8988T (cell line): Measurements from ENCODE around the gene CDC5L.

Source experiments
- DNase-seq: peaks from one replicate; pipeline ENCODE4 v3.0.0; 2011

Gene CDC5L

DNA sequence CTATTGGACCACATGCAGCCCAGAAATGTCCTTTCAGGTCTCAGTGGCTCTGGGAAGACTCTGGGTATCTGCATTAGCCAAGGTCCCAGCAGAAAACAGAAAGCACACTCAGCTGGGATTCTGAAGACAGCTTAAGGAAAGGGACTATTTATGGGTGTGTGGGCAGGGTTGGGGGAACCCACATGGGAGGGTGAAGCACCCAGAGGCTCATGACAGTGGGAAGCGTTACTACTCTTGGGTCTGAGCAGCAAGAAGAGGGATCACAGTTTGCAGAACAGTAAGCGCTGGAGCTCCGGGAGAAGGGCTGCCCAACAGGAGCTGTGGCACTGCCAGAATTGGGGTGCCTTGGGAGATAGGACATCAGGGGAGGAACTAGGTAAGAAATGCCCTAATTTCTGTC lies 12.4 kb upstream of the CDC5L start:
- DNase-seq: no peak

DNA sequence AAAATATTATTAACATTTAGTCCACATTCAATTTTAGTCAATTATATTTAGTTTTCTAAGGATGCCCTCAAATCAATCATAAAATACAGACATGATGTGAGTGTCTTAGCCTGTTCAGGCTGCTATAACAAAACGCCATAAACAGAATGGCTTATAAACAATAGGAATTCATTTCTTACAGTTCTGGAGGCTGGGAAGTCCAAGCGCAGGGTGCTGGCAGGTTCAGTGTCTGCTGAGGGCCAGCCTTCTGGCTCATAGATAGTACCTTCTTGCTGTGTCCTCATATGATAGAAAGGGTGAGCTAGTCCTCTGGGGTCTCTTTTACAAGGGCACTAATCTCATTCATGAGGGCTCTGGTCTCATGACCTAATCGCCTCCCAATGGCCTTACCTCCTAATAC lies 10.0 kb upstream of the CDC5L start:
- no peak for DNase-seq

DNA sequence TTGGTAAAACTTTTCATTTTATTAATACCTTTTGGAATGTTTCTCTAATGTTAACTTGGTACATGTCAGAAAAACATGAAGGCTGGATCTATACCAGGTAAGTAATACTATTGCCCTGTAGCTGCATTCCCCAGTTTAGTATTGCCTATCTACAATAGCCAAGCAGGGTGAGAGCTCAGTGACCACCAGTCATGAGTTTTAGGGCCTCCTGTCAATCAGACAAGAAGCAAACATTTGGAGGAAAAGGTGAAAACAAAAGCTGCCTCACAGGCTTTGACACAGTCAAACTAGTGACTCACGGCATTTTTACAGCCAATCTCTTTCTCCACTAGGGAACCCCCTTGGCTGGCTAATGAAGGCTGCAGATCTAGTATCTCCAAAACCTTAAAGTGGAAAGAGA lies 9.5 kb upstream of the CDC5L start:
- no peak for DNase-seq

DNA sequence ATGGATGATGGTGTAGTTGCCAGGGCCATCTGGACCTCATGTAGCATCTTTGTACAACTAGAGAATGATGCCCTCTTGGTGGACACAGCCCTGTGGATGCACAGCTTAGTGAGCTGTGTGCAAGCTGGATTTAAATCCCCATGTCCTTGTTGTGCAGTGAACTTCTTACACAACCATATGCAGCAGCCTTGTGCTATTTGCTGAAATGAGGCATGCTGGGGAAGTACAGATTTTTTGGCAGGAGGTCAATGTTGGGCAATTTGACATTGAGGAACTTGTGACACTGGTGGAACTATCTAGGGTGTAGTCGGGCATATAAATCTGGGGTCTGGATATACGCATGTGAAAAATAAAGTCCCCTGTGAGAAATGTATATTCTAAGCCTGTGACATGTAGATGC lies 5.8 kb upstream of the CDC5L start:
- no peak for DNase-seq

DNA sequence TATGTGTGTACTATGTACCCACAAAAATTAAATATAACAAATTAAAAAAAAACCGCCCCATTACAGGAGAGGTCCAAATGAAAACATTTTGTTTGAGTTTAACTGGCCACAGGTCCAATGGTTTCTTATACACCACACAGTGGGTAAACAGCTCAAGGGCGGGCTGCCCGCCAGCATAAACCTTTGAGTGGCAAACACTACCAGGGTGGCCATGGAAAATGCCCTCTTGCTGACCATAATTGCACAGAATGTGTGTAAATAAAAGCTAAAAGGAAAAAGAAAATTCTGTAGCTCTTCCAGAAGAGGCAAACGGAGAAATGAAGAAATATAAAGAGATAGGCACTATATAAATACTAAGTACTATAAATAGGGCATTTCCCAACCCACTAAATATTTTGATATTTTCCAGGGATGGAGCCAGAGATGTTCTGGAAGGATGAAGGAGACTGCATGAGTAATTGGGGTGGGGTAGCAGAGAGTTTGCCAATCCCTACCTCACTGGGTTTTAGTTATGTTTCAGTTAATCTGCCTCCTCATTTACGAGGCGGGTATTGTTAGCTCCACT lies 1.1 kb upstream of the CDC5L start:
- no peak for DNase-seq

DNA sequence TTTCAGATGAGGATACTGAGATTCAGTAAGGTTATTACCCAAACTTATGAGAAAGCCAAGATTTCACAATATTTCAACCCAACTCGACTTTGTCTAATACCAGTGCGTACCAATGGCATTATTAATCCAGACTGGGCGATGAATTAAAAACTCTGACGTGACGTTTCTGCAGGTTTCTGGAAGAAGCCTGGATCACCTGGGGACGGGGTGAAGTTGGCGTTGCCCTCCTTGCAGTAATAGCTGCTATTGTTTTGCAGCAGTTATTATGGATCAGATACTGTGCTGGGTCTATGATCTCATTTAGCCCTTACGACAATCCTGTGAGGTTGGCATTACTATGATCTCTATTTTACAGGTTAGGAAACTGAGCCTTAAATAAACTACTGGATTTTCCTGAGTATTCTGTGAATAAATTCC lies 569 bp upstream of the CDC5L start:
- DNase-seq: no peak

DNA sequence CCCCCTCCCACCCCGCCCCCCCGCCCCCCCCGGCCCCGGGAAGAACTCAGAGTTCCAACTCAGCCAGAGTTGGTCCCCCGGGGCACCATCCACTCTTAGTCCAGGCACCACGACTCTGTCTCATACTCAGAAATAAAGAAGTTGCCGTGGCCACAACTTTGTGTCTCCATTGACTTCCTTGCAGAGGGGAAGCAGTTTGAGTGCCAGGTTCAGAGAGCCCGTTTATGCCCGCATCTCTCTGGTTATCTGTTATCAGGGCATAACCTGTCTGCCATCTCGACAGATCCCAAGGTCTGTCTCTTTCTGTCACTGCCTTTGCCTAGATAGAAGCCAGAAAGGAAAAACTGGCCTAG lies 605 bp downstream of the CDC5L start:
- no peak for DNase-seq

DNA sequence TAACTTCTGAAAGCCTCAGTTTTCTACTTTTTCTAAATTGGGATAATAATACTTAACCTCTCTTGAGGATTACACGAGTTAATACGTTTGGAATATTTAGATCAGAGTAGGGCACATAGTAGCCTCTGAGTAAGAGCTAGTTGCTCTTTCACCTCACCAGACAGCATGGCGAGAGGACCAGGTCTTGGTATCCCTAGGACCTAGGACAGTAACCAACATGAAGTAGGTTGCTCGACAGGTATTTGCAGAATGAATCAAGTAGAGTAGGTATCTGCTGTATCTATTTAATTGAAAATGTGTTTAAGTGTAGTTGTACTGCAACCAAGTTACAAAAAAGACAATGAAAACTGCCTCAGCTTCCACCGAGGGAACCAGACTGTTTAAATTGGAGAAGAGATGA lies 1.4 kb downstream of the CDC5L start:
- DNase-seq: no peak

DNA sequence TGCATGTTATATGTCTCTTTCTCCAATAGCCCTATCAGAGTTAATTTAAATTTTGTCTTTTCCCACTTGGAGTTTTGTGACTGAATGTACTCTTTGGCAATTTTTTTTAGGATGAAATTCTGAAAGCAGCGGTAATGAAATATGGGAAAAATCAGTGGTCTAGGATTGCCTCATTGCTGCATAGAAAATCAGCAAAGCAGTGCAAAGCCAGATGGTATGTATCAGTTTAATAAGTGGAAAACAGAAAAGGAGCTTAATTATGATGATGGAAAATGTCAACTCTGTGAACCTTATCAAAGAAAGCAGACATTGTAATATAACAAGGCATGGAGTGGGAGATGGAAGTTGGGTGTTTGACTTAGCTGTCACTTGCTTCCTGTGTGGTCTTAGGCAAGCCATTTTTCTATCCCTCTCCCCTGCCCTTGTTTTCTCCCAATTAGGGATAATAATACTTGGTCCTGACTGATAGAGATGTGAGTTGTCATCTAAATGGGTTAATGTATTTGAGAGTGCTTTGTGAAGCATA lies 2.7 kb downstream of the CDC5L start:
- DNase-seq: no peak

DNA sequence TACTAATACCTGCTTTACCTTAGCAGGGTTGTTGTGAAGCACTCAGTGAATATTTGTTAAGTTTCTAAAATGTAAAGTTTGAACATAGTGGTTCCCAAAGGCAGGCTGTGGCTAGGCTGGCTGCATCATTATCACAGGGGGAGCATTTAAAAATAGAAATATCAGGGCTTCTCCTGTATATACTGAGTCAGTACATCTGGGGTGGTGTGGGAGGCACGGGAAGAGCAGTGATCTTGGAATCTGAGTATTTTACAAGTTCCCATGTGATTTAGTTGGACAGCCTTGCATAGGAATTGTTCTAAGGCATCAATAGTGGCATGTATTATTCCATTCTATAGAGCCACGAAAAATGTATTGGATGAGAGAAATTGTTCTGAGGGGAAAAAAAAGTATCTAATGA lies 8.0 kb downstream of the CDC5L start:
- DNase-seq: no peak

DNA sequence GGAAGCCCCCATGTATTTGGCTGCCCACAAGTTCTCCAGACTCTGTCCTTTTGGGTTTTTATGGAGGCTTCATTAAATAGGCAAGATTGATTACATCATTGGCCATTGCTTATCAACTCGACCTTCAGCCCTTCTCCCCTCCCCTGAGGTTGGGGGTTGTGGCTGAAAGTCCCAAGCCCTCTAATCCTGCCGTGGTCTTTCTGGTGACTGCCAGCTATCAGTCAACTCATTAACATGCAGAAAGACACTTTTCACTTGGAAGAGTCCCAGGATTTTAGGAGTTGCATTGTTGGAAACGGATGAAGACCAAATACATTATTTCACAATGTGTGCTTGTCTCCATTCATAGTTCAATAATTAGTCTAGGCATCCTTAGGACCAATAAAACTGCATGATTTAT lies 9.5 kb downstream of the CDC5L start:
- no peak for DNase-seq

DNA sequence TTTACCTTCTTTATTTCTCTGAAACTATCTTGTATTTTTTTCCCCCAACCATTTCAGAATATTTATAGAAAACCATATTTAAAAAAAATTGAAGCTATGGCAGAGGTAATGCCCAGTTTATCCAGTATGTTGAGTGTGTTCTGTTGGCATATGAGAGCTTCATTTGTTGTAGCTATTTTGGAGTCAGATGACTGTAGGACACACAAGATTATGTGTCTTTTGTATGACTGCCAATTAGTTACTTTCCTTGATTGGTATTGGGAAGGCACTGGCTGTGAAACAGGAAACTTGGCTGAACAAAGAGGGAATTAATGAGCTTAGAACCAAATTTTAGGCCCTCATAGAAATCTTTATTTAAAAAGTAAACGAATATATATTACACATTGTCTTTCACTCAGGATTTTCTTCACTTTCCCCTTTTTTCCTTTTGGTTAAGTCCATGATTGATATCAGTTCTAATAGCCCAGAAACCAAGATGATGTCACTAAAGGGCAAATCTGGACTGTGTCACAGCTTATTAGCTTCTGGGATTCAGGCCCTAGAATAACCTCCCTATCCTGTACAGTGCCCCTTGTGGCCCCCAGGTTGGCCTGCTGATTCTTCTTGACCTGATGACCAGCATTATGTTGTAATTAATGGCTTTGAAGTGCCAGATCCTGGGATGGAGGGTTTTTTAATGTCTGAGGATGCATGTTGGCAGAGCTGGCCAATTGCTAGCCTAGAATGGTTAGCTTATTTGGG lies 10.1 kb downstream of the CDC5L start:
- no peak for DNase-seq

DNA sequence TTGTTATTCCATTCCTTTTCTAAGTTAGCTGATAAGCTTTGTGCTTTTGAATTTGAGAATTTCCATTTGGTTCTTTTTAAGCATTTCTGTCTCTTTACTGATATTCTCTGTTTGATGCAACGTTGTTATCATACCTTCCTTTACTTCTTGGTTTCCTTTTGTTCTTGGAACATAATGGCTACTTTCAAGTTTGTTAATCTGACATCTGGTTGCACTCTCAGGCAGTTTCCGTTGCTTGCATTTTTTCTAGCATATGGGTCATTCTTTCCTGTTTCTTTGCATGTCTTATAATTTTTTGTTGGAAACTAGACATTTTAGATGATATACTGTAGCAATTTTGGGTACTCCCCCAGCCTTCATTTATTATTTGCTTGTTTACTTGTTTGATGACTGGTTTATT lies 12.5 kb downstream of the CDC5L start:
- DNase-seq: no peak

DNA sequence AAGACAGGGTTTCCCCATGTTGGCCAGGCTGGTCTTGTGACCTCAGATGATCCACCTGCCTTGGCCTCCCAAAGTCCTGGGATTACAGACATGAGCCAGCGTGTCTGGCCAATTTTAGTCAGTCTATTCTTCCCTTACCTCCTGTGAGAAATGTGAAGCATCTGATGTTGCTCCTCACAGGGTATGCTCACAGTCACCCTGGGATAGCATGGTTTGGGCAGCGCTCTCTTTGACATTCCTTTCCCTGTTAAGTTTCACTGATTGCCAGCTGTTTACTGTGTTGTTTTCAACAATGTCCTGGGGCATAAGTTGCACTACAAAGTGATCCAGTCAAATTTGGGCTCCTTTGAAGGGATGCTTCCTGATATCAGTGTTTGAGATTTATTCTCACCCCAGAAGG lies 13.1 kb downstream of the CDC5L start:
- no peak for DNase-seq

DNA sequence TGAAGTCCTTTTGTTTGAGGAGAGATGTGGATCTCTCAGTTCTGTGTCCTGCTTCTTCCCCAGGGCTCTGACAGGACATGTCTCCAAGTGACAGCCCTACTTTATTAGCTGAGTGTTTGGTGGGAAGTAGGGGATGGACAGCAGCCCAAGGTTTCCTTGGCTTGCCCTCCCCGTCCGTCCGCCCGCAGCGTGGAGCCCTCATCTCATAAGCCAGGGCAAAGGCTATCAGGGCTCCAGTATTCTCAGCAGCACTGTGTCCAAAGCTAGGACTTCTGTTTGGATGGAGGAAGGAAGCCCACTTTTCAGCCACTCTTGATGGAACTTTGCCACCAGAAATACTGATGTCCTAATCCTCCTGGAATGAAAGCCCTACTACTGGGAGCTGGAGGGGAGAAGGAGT lies 13.6 kb downstream of the CDC5L start:
- DNase-seq: no peak

DNA sequence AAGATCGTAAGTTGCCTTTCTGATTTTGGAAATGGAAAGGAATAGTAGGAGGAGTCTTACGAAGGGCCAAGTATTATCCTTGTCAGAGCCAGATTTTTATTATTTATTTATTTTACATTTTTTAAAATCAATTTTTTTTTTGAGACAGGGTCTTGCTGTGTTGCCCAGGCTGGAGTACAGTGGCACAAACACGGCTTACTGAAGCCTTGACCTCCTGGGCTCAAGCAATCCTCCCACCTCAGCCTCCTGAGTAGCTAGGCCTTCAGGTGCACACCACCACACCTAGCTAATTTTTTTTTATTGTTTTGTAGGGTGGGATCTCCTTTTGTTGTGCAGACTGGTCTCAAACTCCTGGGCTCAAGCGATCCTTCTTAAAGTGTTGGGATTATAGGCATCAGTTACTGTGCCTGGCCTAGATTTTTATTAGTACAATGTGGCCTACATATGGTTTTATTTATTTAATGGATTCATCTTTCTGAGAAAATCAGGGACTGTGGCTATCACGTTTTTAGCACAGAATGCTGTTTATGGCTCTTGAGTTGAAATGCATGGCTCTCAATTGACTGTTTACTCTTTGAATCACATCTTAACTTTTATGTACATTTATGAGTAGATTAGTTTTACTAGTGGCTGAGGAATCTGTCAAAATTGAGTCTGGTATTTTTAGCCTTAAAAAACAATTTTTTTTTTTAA lies 16.7 kb downstream of the CDC5L start:
- DNase-seq: no peak

DNA sequence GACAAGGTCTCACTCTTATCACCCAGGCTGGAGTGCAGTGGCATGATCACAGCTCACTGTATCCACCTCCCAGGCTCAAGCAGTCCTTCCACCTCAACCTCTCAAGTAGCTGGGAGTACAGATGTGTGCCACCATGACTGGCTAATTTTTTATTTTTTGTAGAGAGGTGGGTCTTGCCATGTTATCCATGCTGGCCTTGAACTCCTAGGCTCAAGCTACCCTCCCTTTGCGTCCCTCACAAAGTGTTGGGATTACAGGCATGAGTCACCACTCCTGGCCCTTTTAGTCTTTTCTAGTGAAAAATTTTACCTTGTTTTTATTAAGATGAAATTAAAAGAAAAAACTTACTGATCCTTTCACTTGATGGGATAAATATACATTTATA lies 17.2 kb downstream of the CDC5L start:
- no peak for DNase-seq

DNA sequence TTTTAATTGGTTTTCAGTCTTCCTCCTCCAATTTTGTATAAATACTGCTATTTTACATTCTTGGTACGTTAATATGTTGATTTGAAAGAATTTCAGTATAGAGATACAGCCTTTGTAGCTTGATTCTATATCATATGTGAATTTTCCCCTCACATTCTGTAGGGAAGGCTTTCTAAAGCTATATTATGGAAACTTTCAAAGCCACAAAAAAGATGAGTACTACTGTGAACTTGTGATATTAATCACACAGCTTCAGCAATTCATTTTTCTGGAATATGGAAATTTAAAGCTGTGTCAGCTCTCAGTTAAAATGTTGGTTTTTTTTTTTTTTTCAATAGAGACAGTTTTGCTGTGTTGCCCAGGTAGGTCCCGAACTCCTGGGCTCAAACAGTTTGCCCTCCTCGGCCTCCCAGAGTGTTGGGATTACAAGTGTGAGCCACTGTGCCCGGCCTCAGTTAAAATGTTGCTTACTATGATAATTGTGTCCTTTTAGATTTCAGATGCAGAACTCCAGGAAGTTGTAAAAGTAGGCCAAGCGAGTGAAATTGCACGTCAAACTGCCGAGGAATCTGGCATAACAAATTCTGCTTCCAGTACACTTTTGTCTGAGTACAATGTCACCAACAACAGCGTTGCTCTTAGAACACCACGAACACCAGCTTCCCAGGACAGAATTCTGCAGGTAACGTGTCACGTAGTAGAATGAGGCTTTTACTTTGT lies 20.6 kb downstream of the CDC5L start:
- DNase-seq: no peak

DNA sequence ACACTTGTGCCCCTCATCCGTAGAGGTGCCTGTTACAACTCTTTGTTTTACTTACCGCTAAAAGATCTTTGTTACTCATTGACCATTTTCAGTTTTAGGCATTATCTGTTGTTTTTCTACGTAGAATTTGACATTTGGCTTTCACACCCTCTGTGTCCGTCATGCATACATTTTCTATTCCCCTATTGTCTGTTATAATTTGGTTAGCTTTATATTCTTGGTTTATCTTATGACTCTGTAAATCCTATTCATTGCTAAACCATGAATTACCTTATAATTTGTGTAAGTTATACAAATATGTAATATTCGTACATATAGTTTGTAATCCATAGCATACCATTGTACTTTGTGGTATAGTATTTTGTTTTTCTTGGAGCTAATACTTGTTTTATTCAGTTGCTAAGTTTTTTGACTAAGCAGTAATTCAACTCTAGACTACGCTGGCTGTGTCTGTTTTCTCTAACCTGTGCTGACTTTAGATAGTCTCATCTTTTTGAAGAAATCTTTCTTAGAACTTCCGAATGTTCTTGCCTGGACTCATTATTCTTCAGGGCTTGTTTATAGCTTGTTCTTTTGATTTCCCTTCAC lies 21.8 kb downstream of the CDC5L start:
- no peak for DNase-seq

DNA sequence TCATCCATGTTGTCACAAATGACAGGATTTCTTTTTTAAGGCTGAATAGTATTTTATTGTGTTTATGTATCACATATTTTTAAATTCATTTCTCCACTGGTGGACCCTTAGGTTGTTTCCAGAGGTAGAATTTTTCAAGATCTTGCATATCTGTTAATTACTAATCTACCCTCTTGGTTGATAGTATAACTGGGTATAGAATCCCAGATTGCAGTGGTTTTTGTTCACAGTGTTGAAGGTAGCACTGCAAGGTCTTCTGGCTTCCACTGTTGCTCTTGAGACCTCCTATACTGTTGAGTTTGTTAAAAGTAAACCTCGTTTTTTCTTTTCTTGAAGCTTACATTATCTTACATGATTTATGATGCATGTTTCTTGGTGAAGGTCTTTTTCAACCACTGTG lies 22.9 kb downstream of the CDC5L start:
- no peak for DNase-seq

DNA sequence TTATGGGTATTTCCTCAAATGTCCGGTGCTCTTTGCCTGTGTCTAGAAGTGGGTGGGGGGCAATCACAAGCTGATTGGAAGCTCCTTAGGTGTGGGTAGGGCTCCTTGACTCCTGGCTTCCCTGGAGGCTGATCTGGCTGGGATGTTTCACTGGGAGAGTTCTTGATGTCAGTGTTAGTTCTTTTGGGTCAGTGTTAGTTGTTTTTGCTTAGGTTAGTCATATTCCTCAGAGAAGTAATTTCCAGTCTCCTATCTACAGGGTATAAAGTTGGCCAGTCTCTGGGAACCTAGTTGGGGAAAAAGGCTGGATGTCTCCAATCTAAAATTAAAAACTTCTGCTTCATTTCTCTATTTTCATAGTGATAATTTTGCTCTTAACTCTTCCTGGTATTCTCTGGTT lies 23.6 kb downstream of the CDC5L start:
- no peak for DNase-seq

DNA sequence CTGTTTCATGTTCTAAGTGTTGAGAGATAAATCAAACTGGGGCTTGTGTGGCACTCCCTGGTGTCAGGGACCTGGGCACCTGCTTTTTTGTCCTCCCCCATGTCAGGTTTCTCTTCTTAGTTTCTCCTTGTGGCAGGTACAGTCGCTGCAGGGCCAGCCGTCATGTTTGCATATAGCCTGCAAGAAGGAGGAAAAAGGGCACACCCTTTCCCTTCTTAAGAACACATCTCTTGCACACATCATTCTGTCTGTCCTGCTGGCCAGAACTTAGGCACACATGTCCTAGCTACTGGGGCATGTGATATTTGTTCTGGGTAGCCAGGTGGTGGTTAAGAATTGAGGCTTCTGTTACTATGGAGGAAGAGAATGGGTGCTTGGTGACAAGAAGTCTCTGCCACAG lies 27.9 kb downstream of the CDC5L start:
- DNase-seq: no peak

DNA sequence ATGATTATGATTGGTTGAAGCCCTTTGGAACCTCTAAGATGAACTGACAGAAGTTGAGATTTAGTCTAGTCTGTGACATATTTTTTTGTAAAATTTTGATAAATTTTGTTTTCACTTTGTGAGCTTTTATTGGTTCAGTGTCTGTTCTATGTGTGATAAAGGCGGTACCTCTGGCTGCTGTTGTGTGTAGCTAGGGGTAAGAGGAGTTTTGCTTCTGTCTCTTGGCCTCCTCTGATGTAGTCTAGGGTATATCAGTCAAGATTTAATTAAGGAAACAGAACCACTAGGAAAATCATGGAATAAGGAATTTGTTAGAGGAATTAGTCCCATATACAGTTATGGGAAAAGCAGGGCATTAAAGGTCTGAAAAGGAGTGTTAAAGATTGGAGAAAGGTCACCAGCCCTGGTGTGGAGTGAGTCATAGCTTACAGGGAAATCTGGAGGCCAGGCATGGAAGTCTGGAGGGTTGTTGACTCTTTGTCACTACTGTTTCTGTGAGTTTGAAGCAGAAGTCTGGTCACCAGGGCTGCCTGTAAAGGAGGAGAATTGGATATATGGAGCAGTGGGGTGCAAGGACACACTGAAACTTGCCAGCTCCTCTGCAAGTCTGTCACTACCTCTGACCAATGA lies 28.5 kb downstream of the CDC5L start:
- DNase-seq: no peak
